ENCODE data around the gene EWSR1.

- TF ChIP-seq, protein P1, sequence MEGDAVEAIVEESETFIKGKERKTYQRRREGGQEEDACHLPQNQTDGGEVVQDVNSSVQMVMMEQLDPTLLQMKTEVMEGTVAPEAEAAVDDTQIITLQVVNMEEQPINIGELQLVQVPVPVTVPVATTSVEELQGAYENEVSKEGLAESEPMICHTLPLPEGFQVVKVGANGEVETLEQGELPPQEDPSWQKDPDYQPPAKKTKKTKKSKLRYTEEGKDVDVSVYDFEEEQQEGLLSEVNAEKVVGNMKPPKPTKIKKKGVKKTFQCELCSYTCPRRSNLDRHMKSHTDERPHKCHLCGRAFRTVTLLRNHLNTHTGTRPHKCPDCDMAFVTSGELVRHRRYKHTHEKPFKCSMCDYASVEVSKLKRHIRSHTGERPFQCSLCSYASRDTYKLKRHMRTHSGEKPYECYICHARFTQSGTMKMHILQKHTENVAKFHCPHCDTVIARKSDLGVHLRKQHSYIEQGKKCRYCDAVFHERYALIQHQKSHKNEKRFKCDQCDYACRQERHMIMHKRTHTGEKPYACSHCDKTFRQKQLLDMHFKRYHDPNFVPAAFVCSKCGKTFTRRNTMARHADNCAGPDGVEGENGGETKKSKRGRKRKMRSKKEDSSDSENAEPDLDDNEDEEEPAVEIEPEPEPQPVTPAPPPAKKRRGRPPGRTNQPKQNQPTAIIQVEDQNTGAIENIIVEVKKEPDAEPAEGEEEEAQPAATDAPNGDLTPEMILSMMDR (IDR thresholded peaks at IDR 0.05): no peak
- TF ChIP-seq ZFX (IDR thresholded peaks at IDR 0.05; ENCODE audit: borderline replicate concordance): no peak
Observed at GRCh38 chr22:29219881-29220670, 48.0 kb upstream of the EWSR1 start.
